Activated CD4-positive, CD25-positive, alpha-beta regulatory T cell treated with anti-CD3 and anti-CD28 coated beads, Interleukin-2, amount 50 U/mL, for 16 hours (primary cell): ENCODE measurements around the gene KDM4F.
A peak's percentile ranks its signal among the peaks of the same experiment; 100 is the strongest.

Source experiments
- DNase-seq: peaks from one replicate; pipeline ENCODE4 v3.0.0-alpha.2; 2020; ENCODE audit warnings: low read depth, low spot score

The KDM4F gene

GRCh38 chr11:95065336-95065735, 16.1 kb downstream of the KDM4F start:
- no peak for DNase-seq

- no peak for DNase-seq
These were observed 17.5 kb downstream of the KDM4F start, which contains the start of gene SRSF8 for GRCh38 chr11:95066716-95067038. SRSF8 (plus strand) TSS chr11:95066919; CDS start chr11:95067227, 308 bp downstream.

- DNase-seq: peak; percentile 50
These were observed 18.0 kb downstream of the KDM4F start for GRCh38 chr11:95067039-95067840.

GRCh38 chr11:95067841-95068219, 18.6 kb downstream of the KDM4F start:
- no peak for DNase-seq

GRCh38 chr11:95068549-95068948, 19.3 kb downstream of the KDM4F start:
- peak; percentile 47 for DNase-seq

GRCh38 chr11:95070471-95070870, 21.2 kb downstream of the KDM4F start:
- no peak for DNase-seq

- DNase-seq: no peak
These were observed 23.7 kb downstream of the KDM4F start for GRCh38 chr11:95072948-95073347.

- no peak for DNase-seq
These were observed 25.8 kb downstream of the KDM4F start for GRCh38 chr11:95074792-95075563.

- no peak for DNase-seq
These were observed 27.2 kb downstream of the KDM4F start for GRCh38 chr11:95076416-95076815.

- no peak for DNase-seq
These were observed 27.8 kb downstream of the KDM4F start for GRCh38 chr11:95076981-95077380.

GRCh38 chr11:95078526-95078925, 29.3 kb downstream of the KDM4F start:
- DNase-seq: no peak

- DNase-seq: no peak
These were observed 31.8 kb downstream of the KDM4F start for GRCh38 chr11:95081010-95081409.

- no peak for DNase-seq
These were observed 32.2 kb downstream of the KDM4F start for GRCh38 chr11:95081412-95081811.

GRCh38 chr11:95082576-95083001, 33.4 kb downstream of the KDM4F start:
- DNase-seq: no peak

- peak; percentile 13 for DNase-seq
These were observed 35.3 kb downstream of the KDM4F start for GRCh38 chr11:95084509-95084908.

- no peak for DNase-seq
These were observed 36.0 kb downstream of the KDM4F start for GRCh38 chr11:95085117-95085816.

GRCh38 chr11:95086151-95086550, 36.9 kb downstream of the KDM4F start:
- no peak for DNase-seq

GRCh38 chr11:95086836-95087570, 37.8 kb downstream of the KDM4F start:
- no peak for DNase-seq

GRCh38 chr11:95088946-95089619, 39.9 kb downstream of the KDM4F start:
- no peak for DNase-seq

GRCh38 chr11:95089620-95090542, 40.7 kb downstream of the KDM4F start, which contains the start of gene ENDOD1:
ENDOD1 (plus strand) TSS chr11:95089846; CDS start chr11:95089928, 82 bp downstream.
- peak; percentile 66 for DNase-seq
